Cardiac fibroblast (primary cell): ENCODE results near the gene SIK3.

ENCODE experiments used
- DNase-seq, 2 donors: peaks; one replicate each; pipeline versions ENCODE4 v3.0.0 to v3.0.0-alpha.2; 2010; ENCODE audit warnings: low read depth in 2 of 2
- H3K4me3 ChIP-seq, 2 donors: replicated peaks in 1 of 2; 1 replicate in 1 of 2; 2 replicates in 1 of 2; pipeline ENCODE4 v1.5.1; 2011; ENCODE audit warnings: low read depth in 2 of 2, low read length in 2 of 2, mild to moderate bottlenecking in 2 of 2, moderate library complexity in 1 of 2
- CTCF ChIP-seq: IDR thresholded peaks from one replicate; pipeline ENCODE4 v1.5.1; 2011; ENCODE audit warnings: low read depth, mild to moderate bottlenecking, low read length, inconsistent platforms

The SIK3 gene

GRCh38 chr11:116916886-116917285 lies 181.3 kb downstream of the SIK3 start:
- DNase-seq: no peak
- no peak overlapping the region for H3K4me3 ChIP-seq
- TF ChIP-seq CTCF: no peak

- no peak for TF ChIP-seq CTCF
- no peak for DNase-seq
- no peak overlapping the region for H3K4me3 ChIP-seq
These were observed 182.2 kb downstream of the SIK3 start for GRCh38 chr11:116916052-116916451.

GRCh38 chr11:116913000-116913399 lies 185.2 kb downstream of the SIK3 start:
- no peak overlapping the region for H3K4me3 ChIP-seq
- peak; percentile 80 to 81 for DNase-seq
- no peak for TF ChIP-seq CTCF

GRCh38 chr11:116911976-116912734 lies 186.1 kb downstream of the SIK3 start:
- no peak overlapping the region for H3K4me3 ChIP-seq
- TF ChIP-seq CTCF: no peak
- peak in 1 of 2 donors; percentile 13 for DNase-seq

GRCh38 chr11:116910847-116911246 lies 187.4 kb downstream of the SIK3 start:
- DNase-seq: no peak
- H3K4me3 ChIP-seq: no peak overlapping the region

GRCh38 chr11:116910378-116910777 lies 187.8 kb downstream of the SIK3 start:
- no peak for TF ChIP-seq CTCF
- peak; percentile 23 to 43 for DNase-seq
- H3K4me3 ChIP-seq: no peak overlapping the region

More at GRCh38 chr11:116910847-116911246, 187.4 kb downstream of the SIK3 start:
- TF ChIP-seq CTCF: no peak

GRCh38 chr11:116909245-116909644 lies 189.0 kb downstream of the SIK3 start:
- no peak for DNase-seq
- TF ChIP-seq CTCF: no peak
- H3K4me3 ChIP-seq: no peak overlapping the region
